Measurements from ENCODE around the gene ADGRL1. TPM values are rescaled to one million over a fixed set of nuclear protein-coding genes. Genes with fewer than 3 reads are reported as not detected.
"Not testable (repeated sequence)": the region's sequence is repeated elsewhere in the genome, so short reads cannot be mapped to it uniquely, and the experiment has no call there.

The ADGRL1 gene
- total RNA-seq, 1 donor from 2014 or later, result 14.3 TPM

GRCh38 chr19:14237014-14237941, 31.3 kb upstream of the ADGRL1 start:
- Mint-ChIP-seq H3K9me3 (peaks cover 5% of the 10 kb centered on the region), H3K27me3 (no peaks in the 10 kb centered on the region), H3K4me3 (no peak overlapping the region), H3K27ac (no peak overlapping the region), H3K4me1 (no peaks in the 10 kb centered on the region), H3K36me3 (ENCODE audit: low read depth) (no peaks in the 10 kb centered on the region)
- no peak for DNase-seq
- intact Hi-C loops (cut with micrococcal nuclease), result no loop called here

GRCh38 chr19:14232945-14233344, 27.0 kb upstream of the ADGRL1 start:
- H3K36me3 Mint-ChIP-seq (ENCODE audit: low read depth); intact Hi-C loops (cut with micrococcal nuclease); H3K4me3 Mint-ChIP-seq; H3K9me3 Mint-ChIP-seq; H3K27me3 Mint-ChIP-seq; H3K27ac Mint-ChIP-seq; DNase-seq; H3K4me1 Mint-ChIP-seq: not testable (repeated sequence)

GRCh38 chr19:14228446-14229071, 22.6 kb upstream of the ADGRL1 start:
- not testable (repeated sequence) for H3K4me3 Mint-ChIP-seq, H3K4me1 Mint-ChIP-seq

GRCh38 chr19:14226498-14226897, 20.5 kb upstream of the ADGRL1 start:
- H3K27ac Mint-ChIP-seq; H3K4me3 Mint-ChIP-seq; H3K4me1 Mint-ChIP-seq; H3K27me3 Mint-ChIP-seq; H3K36me3 Mint-ChIP-seq (ENCODE audit: low read depth); intact Hi-C loops (cut with micrococcal nuclease); H3K9me3 Mint-ChIP-seq; DNase-seq: not testable (repeated sequence)

More at GRCh38 chr19:14228446-14229071, 22.6 kb upstream of the ADGRL1 start:
- H3K27ac Mint-ChIP-seq; DNase-seq; H3K27me3 Mint-ChIP-seq; intact Hi-C loops (cut with micrococcal nuclease); H3K9me3 Mint-ChIP-seq; H3K36me3 Mint-ChIP-seq (ENCODE audit: low read depth): not testable (repeated sequence)

GRCh38 chr19:14222886-14223285, 16.9 kb upstream of the ADGRL1 start:
- Mint-ChIP-seq H3K36me3 (ENCODE audit: low read depth) (no peaks in the 10 kb centered on the region), H3K27me3 (peaks cover 2% of the 10 kb centered on the region), H3K4me1 (peaks cover 5% of the 10 kb centered on the region), H3K9me3 (no peaks in the 10 kb centered on the region), H3K27ac (no peak overlapping the region), H3K4me3 (no peak overlapping the region)
- DNase-seq, result no peak
- intact Hi-C loops (cut with micrococcal nuclease), result no loop called here

- H3K27ac Mint-ChIP-seq; intact Hi-C loops (cut with micrococcal nuclease); H3K27me3 Mint-ChIP-seq; H3K36me3 Mint-ChIP-seq (ENCODE audit: low read depth); H3K9me3 Mint-ChIP-seq: not testable (repeated sequence)
- H3K4me1 Mint-ChIP-seq, result peaks cover 14% of the 10 kb centered on the region
- H3K4me3 Mint-ChIP-seq, result peak overlapping the region; percentile 46
- DNase-seq, result peak; percentile 92
These were observed 15.4 kb upstream of the ADGRL1 start for GRCh38 chr19:14221345-14221744.

- Mint-ChIP-seq H3K27ac (no peak overlapping the region), H3K4me3 (no peak overlapping the region), H3K36me3 (ENCODE audit: low read depth) (no peaks in the 10 kb centered on the region), H3K4me1 (peaks cover 15% of the 10 kb centered on the region), H3K9me3 (no peaks in the 10 kb centered on the region), H3K27me3 (peaks cover 2% of the 10 kb centered on the region)
- DNase-seq, result no peak
- intact Hi-C loops (cut with micrococcal nuclease), result no loop called here
These were observed 12.8 kb upstream of the ADGRL1 start for GRCh38 chr19:14218620-14219330.

GRCh38 chr19:14217886-14218285, 11.9 kb upstream of the ADGRL1 start:
- intact Hi-C loops (cut with micrococcal nuclease); DNase-seq; H3K27me3 Mint-ChIP-seq; H3K36me3 Mint-ChIP-seq (ENCODE audit: low read depth); H3K27ac Mint-ChIP-seq; H3K9me3 Mint-ChIP-seq; H3K4me3 Mint-ChIP-seq: not testable (repeated sequence)
- H3K4me1 Mint-ChIP-seq, result peaks cover 15% of the 10 kb centered on the region

- Mint-ChIP-seq H3K27ac (no peak overlapping the region), H3K36me3 (ENCODE audit: low read depth) (no peaks in the 10 kb centered on the region), H3K27me3 (peaks cover 14% of the 10 kb centered on the region), H3K4me1 (peaks cover 13% of the 10 kb centered on the region), H3K9me3 (no peaks in the 10 kb centered on the region), H3K4me3 (no peak overlapping the region)
- intact Hi-C loops (cut with micrococcal nuclease), result no loop called here
- DNase-seq, result no peak
These were observed 8.6 kb upstream of the ADGRL1 start for GRCh38 chr19:14214580-14214979.

GRCh38 chr19:14210182-14210581, 4.2 kb upstream of the ADGRL1 start:
- peak overlapping the region; percentile 47 for H3K4me3 Mint-ChIP-seq
- H3K9me3 Mint-ChIP-seq; H3K27ac Mint-ChIP-seq; H3K36me3 Mint-ChIP-seq (ENCODE audit: low read depth); DNase-seq; intact Hi-C loops (cut with micrococcal nuclease): not testable (repeated sequence)
- peaks cover 40% of the 10 kb centered on the region for H3K27me3 Mint-ChIP-seq
- peaks cover 11% of the 10 kb centered on the region for H3K4me1 Mint-ChIP-seq

GRCh38 chr19:14209401-14209800, 3.4 kb upstream of the ADGRL1 start:
- H3K36me3 Mint-ChIP-seq (ENCODE audit: low read depth); intact Hi-C loops (cut with micrococcal nuclease); DNase-seq; H3K27ac Mint-ChIP-seq; H3K9me3 Mint-ChIP-seq: not testable (repeated sequence)
- Mint-ChIP-seq H3K4me1 (peaks cover 15% of the 10 kb centered on the region), H3K4me3 (peak overlapping the region; percentile 47), H3K27me3 (peaks cover 46% of the 10 kb centered on the region)

GRCh38 chr19:14208496-14208895, 2.5 kb upstream of the ADGRL1 start:
- intact Hi-C loops (cut with micrococcal nuclease); H3K9me3 Mint-ChIP-seq; DNase-seq; H3K27ac Mint-ChIP-seq; H3K36me3 Mint-ChIP-seq (ENCODE audit: low read depth); H3K4me3 Mint-ChIP-seq: not testable (repeated sequence)
- Mint-ChIP-seq H3K27me3 (peaks cover 53% of the 10 kb centered on the region), H3K4me1 (peaks cover 18% of the 10 kb centered on the region)

- H3K36me3 Mint-ChIP-seq (ENCODE audit: low read depth); intact Hi-C loops (cut with micrococcal nuclease); H3K27ac Mint-ChIP-seq; H3K9me3 Mint-ChIP-seq: not testable (repeated sequence)
- Mint-ChIP-seq H3K27me3 (peaks cover 55% of the 10 kb centered on the region), H3K4me3 (peak overlapping the region; percentile 85), H3K4me1 (peaks cover 22% of the 10 kb centered on the region)
- peak; percentile 63 for DNase-seq
These were observed 1.8 kb upstream of the ADGRL1 start for GRCh38 chr19:14207796-14208195.

All from activated CD4-positive, alpha-beta T cell treated with anti-CD3 and anti-CD28 coated beads, Interleukin-2, amount 10 ng/mL, durations not matched to agents 24 days and 14 days (primary cell).